Upper lobe of left lung (tissue), 4 donors: Measurements from ENCODE around the gene DUSP15.

Experiments used
- CTCF ChIP-seq, 6 experiments: fragments of 450-650 bp in 4 of 6; fragments of 200-600 bp in 2 of 6; sonication (generic) in 2 of 6; IDR thresholded peaks; one replicate each; pipeline ENCODE4 v1.5.1; 2016 to 2019; ENCODE audit warnings: antibody characterized with exemption in 6 of 6
- POLR2A ChIP-seq, 4 donors: fragments of 450-650 bp; IDR thresholded peaks; one replicate each; pipeline ENCODE4 v1.5.1; 2016 to 2017; ENCODE audit warnings: antibody characterized with exemption in 4 of 4, mild to moderate bottlenecking in 2 of 4

DNA sequence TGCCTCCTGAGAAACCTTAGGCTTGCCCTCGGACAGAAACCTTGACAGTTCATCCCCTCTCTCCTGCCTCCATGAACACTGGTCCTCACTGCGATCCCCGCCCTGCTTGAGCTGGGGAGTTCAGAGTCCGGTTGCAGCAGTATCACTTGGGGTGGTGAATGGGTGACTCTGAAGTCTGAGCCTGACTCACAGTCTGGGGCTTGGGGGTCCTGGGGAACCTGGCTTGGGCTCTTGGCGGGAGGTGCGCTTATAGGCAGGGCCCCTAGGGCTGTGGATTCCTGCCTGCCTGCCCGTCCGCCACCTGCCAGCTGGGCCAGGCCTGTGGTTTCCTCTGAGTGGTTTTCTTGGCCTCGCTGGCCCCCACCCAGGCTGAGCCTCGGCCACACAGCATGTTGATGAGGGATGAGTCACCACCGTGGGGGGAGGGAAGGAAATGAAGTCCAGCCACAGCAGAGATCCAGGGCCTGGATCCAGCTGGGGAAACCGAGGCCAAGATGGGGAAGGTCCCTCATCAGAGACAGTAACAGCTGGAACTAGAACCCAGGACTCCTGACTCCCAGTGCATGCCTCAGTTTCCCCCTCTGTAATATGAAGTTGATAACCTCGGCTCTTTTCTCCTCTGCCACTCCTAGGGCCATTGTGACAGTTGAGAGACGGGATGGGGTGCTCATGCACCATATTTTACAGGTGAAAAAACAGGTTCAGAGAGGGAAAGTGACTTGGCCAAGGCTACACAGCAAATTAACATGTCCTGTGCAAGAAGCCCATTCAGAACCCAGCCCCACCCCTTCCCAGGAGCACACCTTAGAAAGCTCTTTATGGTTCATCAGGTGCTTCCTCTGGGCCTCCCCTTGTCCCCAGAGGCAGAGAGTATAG lies 34.1 kb downstream of the DUSP15 start:
- TF ChIP-seq CTCF (IDR thresholded peaks at IDR 0.05) (no peak), POLR2A (IDR thresholded peaks at IDR 0.05) (no peak)
